GM12874 (cell line): Measurements from ENCODE around the gene SPSB4.

Source experiments
- TF ChIP-seq, protein P1 (sequence below): IDR thresholded peaks from 2 replicates; pipeline ENCODE4 v1.5.1; 2011; ENCODE audit warnings: low read depth, mild to moderate bottlenecking, control low read depth, low read length, moderate library complexity; ENCODE audit not compliant: insufficient read depth

The SPSB4 gene

DNA sequence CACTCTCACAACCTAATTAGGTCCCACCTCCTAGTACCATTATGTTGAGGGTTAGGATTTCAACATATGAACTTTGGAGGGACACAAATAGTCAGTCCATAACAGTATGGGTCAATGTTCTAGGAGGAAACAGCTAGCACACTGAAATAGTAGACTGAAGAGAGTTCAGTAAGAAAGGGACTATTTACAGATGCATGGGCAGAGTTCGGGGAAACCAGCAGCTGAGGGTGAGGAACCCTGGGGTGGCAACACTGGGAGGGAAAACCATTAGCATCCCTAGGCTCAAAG, 102.5 kb downstream of the SPSB4 start:
- TF ChIP-seq, protein P1, sequence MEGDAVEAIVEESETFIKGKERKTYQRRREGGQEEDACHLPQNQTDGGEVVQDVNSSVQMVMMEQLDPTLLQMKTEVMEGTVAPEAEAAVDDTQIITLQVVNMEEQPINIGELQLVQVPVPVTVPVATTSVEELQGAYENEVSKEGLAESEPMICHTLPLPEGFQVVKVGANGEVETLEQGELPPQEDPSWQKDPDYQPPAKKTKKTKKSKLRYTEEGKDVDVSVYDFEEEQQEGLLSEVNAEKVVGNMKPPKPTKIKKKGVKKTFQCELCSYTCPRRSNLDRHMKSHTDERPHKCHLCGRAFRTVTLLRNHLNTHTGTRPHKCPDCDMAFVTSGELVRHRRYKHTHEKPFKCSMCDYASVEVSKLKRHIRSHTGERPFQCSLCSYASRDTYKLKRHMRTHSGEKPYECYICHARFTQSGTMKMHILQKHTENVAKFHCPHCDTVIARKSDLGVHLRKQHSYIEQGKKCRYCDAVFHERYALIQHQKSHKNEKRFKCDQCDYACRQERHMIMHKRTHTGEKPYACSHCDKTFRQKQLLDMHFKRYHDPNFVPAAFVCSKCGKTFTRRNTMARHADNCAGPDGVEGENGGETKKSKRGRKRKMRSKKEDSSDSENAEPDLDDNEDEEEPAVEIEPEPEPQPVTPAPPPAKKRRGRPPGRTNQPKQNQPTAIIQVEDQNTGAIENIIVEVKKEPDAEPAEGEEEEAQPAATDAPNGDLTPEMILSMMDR, result no peak

DNA sequence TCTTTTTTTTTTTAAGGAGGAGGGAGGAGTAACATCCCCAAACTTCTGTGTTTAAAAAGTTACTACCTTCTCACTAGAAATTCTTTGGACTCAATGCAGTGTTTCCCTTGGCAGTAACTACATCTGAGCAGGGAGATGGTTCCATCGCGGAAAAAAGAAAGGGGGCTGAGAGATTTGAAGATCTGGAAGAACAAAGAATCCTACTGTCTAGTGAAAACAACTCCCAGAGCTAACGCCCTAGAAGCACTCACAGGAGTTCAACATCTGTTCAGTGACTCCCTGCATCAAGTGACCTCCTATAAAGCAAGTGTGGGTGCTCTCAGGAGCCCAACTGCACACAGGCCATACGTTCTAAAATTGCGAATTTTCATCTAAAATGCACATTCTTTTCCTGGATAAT, 113.7 kb downstream of the SPSB4 start:
- TF ChIP-seq, protein P1, result no peak

DNA sequence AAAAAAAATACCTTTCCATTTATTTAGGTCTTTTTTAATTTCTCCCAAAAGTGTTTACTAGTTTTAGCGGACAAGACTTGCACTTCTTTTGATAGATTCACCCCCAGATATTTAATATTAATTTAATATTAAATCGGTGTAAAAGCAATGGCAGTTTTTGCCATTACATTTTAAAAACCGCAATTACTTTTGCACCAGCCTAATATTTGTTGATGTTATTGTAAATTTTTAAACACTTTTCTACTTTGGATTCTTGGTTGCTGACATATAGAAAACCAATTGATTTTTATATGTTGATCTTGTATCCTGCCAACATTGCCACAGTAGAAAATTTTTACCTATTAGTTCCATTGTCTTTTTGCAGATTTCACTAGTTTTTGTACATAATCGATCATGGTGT, 116.5 kb downstream of the SPSB4 start:
- TF ChIP-seq, protein P1, result no peak

DNA sequence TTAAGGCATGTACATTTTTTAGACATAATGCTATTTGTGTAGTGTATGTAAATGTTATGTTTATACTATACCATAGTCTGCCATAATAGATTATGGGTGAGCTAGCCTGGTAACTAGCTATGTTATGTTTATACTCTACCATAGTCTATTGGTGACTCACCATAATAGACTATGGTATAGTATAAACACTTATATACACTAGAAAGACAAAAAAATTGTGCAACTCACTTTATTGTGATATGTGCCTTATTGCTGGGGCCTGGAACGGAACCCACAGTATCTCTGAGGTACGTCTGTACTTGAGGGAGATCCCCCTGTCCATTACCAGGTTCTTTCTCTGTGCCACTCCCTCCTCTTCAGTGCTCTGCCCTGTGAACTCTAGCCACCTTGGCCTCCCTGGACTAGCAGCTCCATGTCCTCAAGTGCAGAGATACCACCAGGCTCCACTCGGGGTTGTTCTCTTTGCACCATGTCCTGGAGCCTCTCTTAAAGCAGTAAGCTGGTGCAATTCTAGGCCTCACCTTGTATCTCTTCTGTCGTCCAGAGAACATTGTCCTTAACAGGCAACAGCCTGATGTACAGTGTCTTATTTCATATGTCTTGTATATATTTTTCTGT, 119.6 kb downstream of the SPSB4 start:
- TF ChIP-seq, protein P1, result no peak

DNA sequence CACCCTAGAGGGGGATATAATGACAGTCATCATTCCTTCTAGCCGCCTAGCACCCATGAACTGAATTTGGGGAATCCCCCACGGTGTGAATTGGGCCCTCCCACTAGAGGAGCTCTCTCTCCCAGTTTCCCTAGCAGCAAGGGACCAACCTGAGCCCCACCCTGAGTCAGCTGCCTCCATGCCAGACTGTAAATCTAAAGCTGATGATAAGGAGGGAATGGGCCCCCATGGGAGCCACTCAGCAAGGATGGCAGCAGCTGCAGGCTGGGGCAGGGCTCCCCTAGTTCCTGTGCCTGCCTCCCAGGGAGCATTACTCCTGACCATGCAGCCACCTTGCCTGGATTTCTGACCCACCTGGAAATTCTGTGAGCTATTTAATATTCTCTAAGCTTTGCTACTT, 123.5 kb downstream of the SPSB4 start:
- TF ChIP-seq, protein P1, result no peak

DNA sequence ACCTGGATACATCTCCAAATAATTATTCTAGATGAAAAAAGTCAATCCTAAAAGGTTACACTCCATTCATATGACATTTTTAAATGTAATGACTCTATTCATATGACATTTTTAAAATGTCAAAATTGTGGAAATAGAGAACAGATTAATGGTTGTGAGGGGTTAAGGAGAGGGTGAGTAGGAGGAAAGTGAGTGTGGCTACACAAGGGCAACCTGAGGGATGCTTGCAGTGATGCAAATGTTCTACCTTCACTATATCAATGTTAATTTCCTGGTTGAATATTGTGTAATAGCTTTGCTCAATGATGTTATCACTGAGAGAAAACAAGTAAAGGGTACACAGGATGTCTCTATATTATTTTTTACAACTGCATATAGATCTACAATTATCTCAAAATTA, 125.6 kb downstream of the SPSB4 start:
- TF ChIP-seq, protein P1, result no peak

DNA sequence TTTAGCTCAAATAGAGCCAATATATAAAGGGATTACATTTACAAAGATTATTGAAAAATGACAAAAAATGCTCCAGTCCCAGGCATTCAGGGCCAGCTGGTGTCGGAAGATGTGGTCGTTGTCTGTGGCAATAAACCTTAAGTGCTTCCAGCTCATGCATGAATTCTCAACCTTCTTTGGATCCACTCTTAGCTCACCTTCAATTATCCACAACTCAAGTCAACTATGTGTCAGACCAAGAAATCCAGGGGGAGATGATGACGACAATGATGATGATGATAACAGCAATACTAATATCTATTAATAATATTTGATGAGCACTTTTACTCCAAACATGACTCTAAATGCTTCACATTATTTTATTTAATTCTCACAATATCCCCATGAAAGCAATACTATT, 126.9 kb downstream of the SPSB4 start:
- TF ChIP-seq, protein P1, result no peak
